IMR-90 (cell line): ENCODE measurements around the gene WNT7B. TPM values are rescaled to one million over a fixed set of nuclear protein-coding genes. Genes with fewer than 3 reads are reported as not detected.

Source experiments
- ATAC-seq: fragments of 200-7000 bp; cut with Tn5 transposase; 2 replicates; pipeline ENCODE4 v1.9.1; 2020; ENCODE audit warnings: low read depth, mild to moderate bottlenecking, moderate library complexity
- BruUV-seq: library from RNA; stranded (reverse); fragments of 400-500 nt; replicated peaks from 2 replicates; lab custom pipeline; 2021; lab: Mats Ljungman, UMichigan
- CTCF ChIA-PET: fragments of 300-600 bp; formaldehyde crosslinking; extraction: SDS; loops from one replicate; lab custom pipeline; 2021; ENCODE audit warnings: antibody characterized with exemption; lab: Yijun Ruan, JAX
- POLR2A ChIA-PET: fragments of 300-600 bp; sonication (Branson Sonifier 250); formaldehyde crosslinking; loops from one replicate; lab custom pipeline; 2022; ENCODE audit warnings: antibody characterized with exemption; ENCODE audit not compliant: unreplicated experiment; lab: Charles Lee
- DNase-seq: peaks from one replicate; pipeline ENCODE4 v3.0.0; 2013
- H2AFZ ChIP-seq: replicated peaks from 2 replicates; pipeline ENCODE3; 2013; ENCODE audit warnings: low read length, mild to moderate bottlenecking; ENCODE audit not compliant: poor library complexity
- H2AK5ac ChIP-seq: 2 replicates; pipeline ENCODE4 v1.6.1; 2013; ENCODE audit warnings: low read depth, low read length, inconsistent platforms
- H2AK9ac ChIP-seq: replicated peaks from 2 replicates; pipeline ENCODE3; 2013; ENCODE audit warnings: mild to moderate bottlenecking, low read depth, low read length, moderate library complexity; ENCODE audit not compliant: poor library complexity
- H2BK120ac ChIP-seq: 2 replicates; pipeline ENCODE4 v1.6.1; 2013; ENCODE audit warnings: low read depth, low read length, inconsistent platforms
- H2BK15ac ChIP-seq: 3 replicates; pipeline ENCODE4 v1.6.1; 2013; ENCODE audit warnings: low read depth, low read length, inconsistent platforms
- H2BK20ac ChIP-seq: 2 replicates; pipeline ENCODE4 v1.6.1; 2013; ENCODE audit warnings: low read depth, mild to moderate bottlenecking, inconsistent platforms, low read length, moderate library complexity
- H2BK5ac ChIP-seq: 2 replicates; pipeline ENCODE4 v1.6.1; 2013; ENCODE audit warnings: mild to moderate bottlenecking, low read depth, low read length, inconsistent platforms; ENCODE audit not compliant: poor library complexity, severe bottlenecking
- H3K14ac ChIP-seq: replicated peaks from 2 replicates; pipeline ENCODE4 v1.6.1; 2013; ENCODE audit warnings: low read depth, low read length, inconsistent platforms
- H3K18ac ChIP-seq: 2 replicates; pipeline ENCODE4 v1.6.1; 2013; ENCODE audit warnings: low read depth, low read length, control low read depth
- H3K23ac ChIP-seq: 2 replicates; pipeline ENCODE4 v1.6.1; 2013; ENCODE audit warnings: low read depth, low read length, inconsistent platforms
- H3K27ac ChIP-seq: 2 replicates; pipeline ENCODE4 v1.5.1; 2013; ENCODE audit warnings: mild to moderate bottlenecking, control low read depth, low read length; ENCODE audit not compliant: insufficient read depth
- H3K27me3 ChIP-seq: 2 replicates; pipeline ENCODE4 v1.6.1; 2013; ENCODE audit warnings: low read length; ENCODE audit not compliant: control insufficient read depth, insufficient read depth
- H3K36me3 ChIP-seq: 2 replicates; pipeline ENCODE4 v1.6.1; 2013; ENCODE audit warnings: low read length, mixed read lengths; ENCODE audit not compliant: control insufficient read depth, insufficient read depth
- H3K4ac ChIP-seq: 2 replicates; pipeline ENCODE4 v1.6.1; 2013; ENCODE audit warnings: low read depth, low read length, inconsistent platforms
- H3K4me1 ChIP-seq: 2 replicates; pipeline ENCODE4 v1.6.1; 2013; ENCODE audit warnings: low read length, mixed read lengths; ENCODE audit not compliant: control insufficient read depth, insufficient read depth
- H3K4me2 ChIP-seq: 2 replicates; pipeline ENCODE4 v1.6.1; 2013; ENCODE audit warnings: low read depth, mild to moderate bottlenecking, control low read depth, low read length, moderate library complexity
- H3K4me3 ChIP-seq: 2 replicates; pipeline ENCODE4 v1.5.1; 2013; ENCODE audit warnings: low read depth, mild to moderate bottlenecking, control low read depth, low read length, moderate library complexity; ENCODE audit not compliant: insufficient read depth
- H3K56ac ChIP-seq: 2 replicates; pipeline ENCODE4 v1.6.1; 2013; ENCODE audit warnings: low read length, inconsistent platforms; ENCODE audit not compliant: insufficient read depth; ENCODE audit errors: extremely low read depth
- H3K79me1 ChIP-seq, 2 experiments: 2 replicates each; pipeline ENCODE4 v1.6.1; 2013; ENCODE audit warnings: low read length in 2 of 2, inconsistent platforms in 1 of 2, low read depth in 1 of 2
- H3K9ac ChIP-seq: 2 replicates; pipeline ENCODE4 v1.6.1; 2013; ENCODE audit warnings: low read depth, low read length, control low read depth
- H3K9me1 ChIP-seq: 2 replicates; pipeline ENCODE4 v1.6.1; 2013; ENCODE audit warnings: low read length, inconsistent platforms; ENCODE audit not compliant: insufficient read depth
- H3K9me3 ChIP-seq: 2 replicates; pipeline ENCODE4 v1.6.1; 2013; ENCODE audit warnings: low read length; ENCODE audit not compliant: control insufficient read depth, insufficient read depth
- H4K20me1 ChIP-seq: 2 replicates; pipeline ENCODE4 v1.6.1; 2013; ENCODE audit warnings: low read length, inconsistent platforms; ENCODE audit not compliant: insufficient read depth
- H4K5ac ChIP-seq: 2 replicates; pipeline ENCODE4 v1.6.1; 2013; ENCODE audit warnings: mild to moderate bottlenecking, low read depth, low read length, control low read depth
- H4K8ac ChIP-seq, 2 experiments: 2 replicates each; pipeline ENCODE4 v1.6.1; 2013; ENCODE audit warnings: low read depth in 2 of 2, low read length in 2 of 2, control low read depth in 1 of 2, inconsistent platforms in 1 of 2
- H4K91ac ChIP-seq: 2 replicates; pipeline ENCODE4 v1.6.1; 2013; ENCODE audit warnings: low read depth, low read length, inconsistent platforms; ENCODE audit not compliant: insufficient read depth
- MAZ ChIP-seq: IDR thresholded peaks from 2 replicates; pipeline ENCODE4 v1.6.1; 2012; ENCODE audit warnings: low read depth, mild to moderate bottlenecking, low read length, improper control_type of control experiment, moderate library complexity, borderline replicate concordance
- NFE2L2 ChIP-seq: fragments of 150-350 bp; IDR thresholded peaks from 2 replicates; pipeline ENCODE4 v1.6.1; 2016; ENCODE audit warnings: low read depth, mild to moderate bottlenecking, low read length
- WGBS, 2 experiments: methylation state at CpG; one replicate each; pipeline versions ENCODE4 v1.1.5 to v1.1.7; 2013; ENCODE audit warnings: missing lambda C conversion rate in 2 of 2; ENCODE audit not compliant: insufficient read length in 1 of 2; ENCODE audit errors: extremely low coverage in 2 of 2; 5-methylcytosine and 5-hydroxymethylcytosine counted together
- dilution Hi-C: fragments of 300-500 bp; cut with HindIII; formaldehyde crosslinking; loops from one replicate; pipeline ENCODE4 v1.14.3; 2018; ENCODE audit warnings: low sequenced_read_pairs; ENCODE audit not compliant: unreplicated experiment
- in situ Hi-C: fragments of 300-500 bp; cut with MboI; formaldehyde crosslinking; loops from 3 replicates; pipeline ENCODE4 v1.14.3; 2019; ENCODE audit warnings: low sequenced_read_pairs, inconsistent platforms, mixed read lengths
- intact Hi-C: fragments of 100-400 bp; cut with micrococcal nuclease; formaldehyde crosslinking; loops from 2 replicates; pipeline ENCODE4 v1.10.0; 2022
- polyA plus RNA-seq, 3 experiments: library from polyadenylated mRNA; depleted of rRNA; stranded (reverse); fragments of >200 nt; gene quantifications; 2 replicates each; pipeline ENCODE4 v1.2.3, GENCODE V29; 2012; ENCODE audit warnings: low replicate concordance in 1 of 3
- total RNA-seq: library from RNA; depleted of rRNA; stranded (reverse); fragments of >200 nt; gene quantifications from 2 replicates; pipeline ENCODE4 v1.2.3, GENCODE V29; 2012

WNT7B gene
- total and polyA plus RNA-seq, 2 of the 4 experiments (the other 2 are of a cell fraction) = under 0.01 to 0.15 TPM

- Histone ChIP-seq H2AFZ (peak overlapping the region; percentile 96), H3K4me3 (no peak overlapping the region), H3K9me3 (no peaks in the 10 kb centered on the region), H3K14ac (peak overlapping the region; percentile 97), H2AK5ac (peak overlapping the region; percentile 98), H3K27me3 (no peaks in the 10 kb centered on the region), H2BK20ac (peak overlapping the region; percentile 94), H3K9ac (peak overlapping the region; percentile 66), H2BK5ac (peak overlapping the region; percentile 96), H4K91ac (peak overlapping the region; percentile 97), H3K79me1 (peaks cover 0 to 9% of the 10 kb centered on the region in 2 experiments; a peak in 1 of 4 replicates), H3K23ac (peak overlapping the region; percentile 97), H3K4ac (peak overlapping the region; percentile 99), H2AK9ac (peak overlapping the region; percentile 99), H4K20me1 (no peaks in the 10 kb centered on the region), H3K27ac (peak overlapping the region; percentile 97), H4K5ac (peak overlapping the region; percentile 94), H3K18ac (peak overlapping the region; percentile 89), H3K4me2 (peak overlapping the region; percentile 54), H4K8ac (peak overlapping the region; percentile 92 to 98), H3K9me1 (peaks cover 14% of the 10 kb centered on the region), H3K36me3 (no peaks in the 10 kb centered on the region), H3K4me1 (peaks cover 28% of the 10 kb centered on the region), H2BK15ac (peak overlapping the region; percentile 100; the same call in 2 of the 3 replicates), H2BK120ac (peak overlapping the region; percentile 99), H3K56ac (peak overlapping the region; percentile 76)
- in situ Hi-C loops (no loop called here), dilution Hi-C loops (no loop called here), intact Hi-C loops (no loop called here)
- no TSS peak for BruUV-seq
- DNase-seq (peak; percentile 95), ATAC-seq (peak; percentile 85)
- WGBS, 2 experiments = no CpG with 5 or more reads among the region's 16 CpGs
- ChIA-PET POLR2A (interaction anchor here (1.0 kb wide), 1 partner anchor 120 kb away, joined by 6 read pairs; no protein-coding TSS in a partner anchor), CTCF (interaction anchor here (1.8 to 3.0 kb wide), 2 partner anchors 9 to 120 kb away, joined by 10 to 16 read pairs; no protein-coding TSS in a partner anchor)
- TF ChIP-seq MAZ = peak; percentile 74; the same call in 1 of the 2 replicates
- no peak for TF ChIP-seq NFE2L2
Observed at GRCh38 chr22:45997077-45997776, 20.3 kb upstream of the WNT7B start.
